ENCODE measurements around the gene AFAP1L1.

Gene AFAP1L1

GRCh38 chr5:149338364-149338763 lies 66.7 kb downstream of the AFAP1L1 start:
- DNase-seq (ENCODE audit: low read depth, low spot score): no peak
- ChIA-PET POLR2A (no interaction called here), CTCF (interaction anchor here (1.8 kb wide), 1 partner anchor 21 kb away, joined by 5 read pairs; no protein-coding TSS in a partner anchor)
- no peak overlapping the region for H3K4me3 ChIP-seq (ENCODE audit: low read depth, low read length)
- TF ChIP-seq CTCF (IDR thresholded peaks at IDR 0.05; ENCODE audit: insufficient read depth, low read length, missing control alignments): no peak

- CTCF ChIA-PET: interaction anchor here (1.2 to 2.1 kb wide), 4 partner anchors 21 to 31 kb away, joined by 3 to 10 read pairs (median 4); no protein-coding TSS in a partner anchor
- TF ChIP-seq CTCF (IDR thresholded peaks at IDR 0.05; ENCODE audit: insufficient read depth, low read length, missing control alignments): no peak
- POLR2A ChIA-PET: no interaction called here
- no peak overlapping the region for H3K4me3 ChIP-seq (ENCODE audit: low read depth, low read length)
- no peak for DNase-seq (ENCODE audit: low read depth, low spot score)
Observed at GRCh38 chr5:149340920-149341319, 69.3 kb downstream of the AFAP1L1 start.

- no peak for TF ChIP-seq CTCF (IDR thresholded peaks at IDR 0.05; ENCODE audit: insufficient read depth, low read length, missing control alignments)
- H3K4me3 ChIP-seq (ENCODE audit: low read depth, low read length): no peak overlapping the region
- no peak for DNase-seq (ENCODE audit: low read depth, low spot score)
- CTCF ChIA-PET: interaction anchor here (0.8 to 1.3 kb wide), 2 partner anchors 16 to 30 kb away, joined by 3 to 4 read pairs; partner anchors contain the start of gene PCYOX1L
- POLR2A ChIA-PET: no interaction called here
Observed at GRCh38 chr5:149341876-149342275, 70.2 kb downstream of the AFAP1L1 start.

- H3K4me3 ChIP-seq (ENCODE audit: low read depth, low read length): no peak overlapping the region; the same call in 1 of the 2 replicates
Observed at GRCh38 chr5:149344151-149344550, 72.5 kb downstream of the AFAP1L1 start.

GRCh38 chr5:149345147-149345891 lies 73.7 kb downstream of the AFAP1L1 start, which contains the start of gene GRPEL2:
TSS of gene GRPEL2 (plus strand) at chr5:149345499. CDS start at chr5:149345540, 41 bp downstream.
- no peak for TF ChIP-seq CTCF (IDR thresholded peaks at IDR 0.05; ENCODE audit: insufficient read depth, low read length, missing control alignments)
- DNase-seq (ENCODE audit: low read depth, low spot score): peak; percentile 82
- ChIA-PET CTCF (interaction anchor here (0.7 to 18.7 kb wide), 16 partner anchors 10 to 220 kb away, joined by 3 to 308 read pairs (median 4); partner anchors contain the start of genes ABLIM3 and PCYOX1L), POLR2A (interaction anchor here (0.7 to 2.4 kb wide), 8 partner anchors 10 to 61 kb away, joined by 3 to 19 read pairs (median 5); partner anchors contain the start of gene PCYOX1L)
- peak within 1 kb of the TSS; percentile 97 for H3K4me3 ChIP-seq (ENCODE audit: low read depth, low read length)

More at GRCh38 chr5:149344151-149344550, 72.5 kb downstream of the AFAP1L1 start:
- TF ChIP-seq CTCF (IDR thresholded peaks at IDR 0.05; ENCODE audit: insufficient read depth, low read length, missing control alignments): no peak
- DNase-seq (ENCODE audit: low read depth, low spot score): no peak
- CTCF ChIA-PET: interaction anchor here (1.0 to 18.7 kb wide), 8 partner anchors 11 to 222 kb away, joined by 3 to 308 read pairs (median 6); no protein-coding TSS in a partner anchor
- POLR2A ChIA-PET: interaction anchor here (2.4 kb wide), 1 partner anchor 14 kb away, joined by 19 read pairs; the partner anchor contains the start of gene PCYOX1L

GRCh38 chr5:149345892-149346222 lies 74.2 kb downstream of the AFAP1L1 start:
- no peak for DNase-seq (ENCODE audit: low read depth, low spot score)
- POLR2A ChIA-PET: interaction anchor here (0.7 to 2.4 kb wide), 5 partner anchors 10 to 61 kb away, joined by 3 to 19 read pairs (median 7); partner anchors contain the start of gene PCYOX1L
- peak overlapping the region; percentile 97 for H3K4me3 ChIP-seq (ENCODE audit: low read depth, low read length)
- CTCF ChIA-PET: interaction anchor here (1.1 to 18.7 kb wide), 12 partner anchors 10 to 204 kb away, joined by 3 to 308 read pairs (median 4); partner anchors contain the start of genes ABLIM3 and PCYOX1L
- no peak for TF ChIP-seq CTCF (IDR thresholded peaks at IDR 0.05; ENCODE audit: insufficient read depth, low read length, missing control alignments)

Data from AG04449 (cell line).